ENCODE measurements around the gene JAK3. TPM values are rescaled to one million over a fixed set of nuclear protein-coding genes. Genes with fewer than 3 reads are reported as not detected.

JAK3 gene
- total and polyA plus RNA-seq, 4 experiments from 2014 or later = 74.6 to 135 (median 114) TPM

GRCh38 chr19:17775991-17776803 is 71.6 kb downstream of the JAK3 start:
- intact Hi-C loops (cut with micrococcal nuclease) = loop anchor here (1.0 to 2.0 kb wide), 2 partner anchors 72 to 79 kb away; no protein-coding TSS in a partner anchor
- H3K9me3 Mint-ChIP-seq = no peaks in the 10 kb centered on the region
- no peaks in the 10 kb centered on the region for H3K9me3 ChIP-seq (ENCODE audit: control insufficient read depth in 1 of 2, low read length in 2 of 2)
- no peaks in the 10 kb centered on the region for H3K27me3 ChIP-seq (ENCODE audit: insufficient read depth, low read length)
- no peak for DNase-seq
- no peak overlapping the region for H3K4me3 Mint-ChIP-seq
- no peaks in the 10 kb centered on the region for H3K27me3 Mint-ChIP-seq
- H3K27ac Mint-ChIP-seq = peak overlapping the region in 6 of 7 donors; percentile 15 to 74 (median 56)
- H3K36me3 Mint-ChIP-seq = peaks cover 28 to 49% of the 10 kb centered on the region in 2 donors
- H3K4me1 ChIP-seq (ENCODE audit: insufficient read depth, low read length) = no peaks in the 10 kb centered on the region
- peaks cover 29% of the 10 kb centered on the region for H3K36me3 ChIP-seq (ENCODE audit: insufficient read depth, low read length)
- no peak overlapping the region for H3K27ac ChIP-seq (ENCODE audit: low read depth, low read length)
- no peak overlapping the region for H3K4me3 ChIP-seq (ENCODE audit: low read length in 2 of 2)
- ChIA-PET POLR2A (ENCODE audit: partially characterized antibody) (interaction anchor here (1.0 kb wide), 1 partner anchor 70 kb away, joined by 3 read pairs; no protein-coding TSS in a partner anchor), CTCF (ENCODE audit: partially characterized antibody) (interaction anchor here (0.8 to 1.9 kb wide), 8 partner anchors 9 to 78 kb away, joined by 3 to 7 read pairs (median 4); no protein-coding TSS in a partner anchor)
- peaks cover 2 to 7% (median 5%) of the 10 kb centered on the region in 4 donors for H3K4me1 Mint-ChIP-seq

GRCh38 chr19:17775245-17775927 is 72.4 kb downstream of the JAK3 start:
- Histone ChIP-seq H3K27ac (ENCODE audit: low read depth, low read length) (no peak overlapping the region), H3K4me1 (ENCODE audit: insufficient read depth, low read length) (no peaks in the 10 kb centered on the region), H3K9me3 (ENCODE audit: control insufficient read depth in 1 of 2, low read length in 2 of 2) (no peaks in the 10 kb centered on the region), H3K4me3 (ENCODE audit: low read length in 2 of 2) (no peak overlapping the region), H3K27me3 (ENCODE audit: insufficient read depth, low read length) (no peaks in the 10 kb centered on the region), H3K36me3 (ENCODE audit: insufficient read depth, low read length) (peaks cover 33% of the 10 kb centered on the region)
- Mint-ChIP-seq H3K9me3 (no peaks in the 10 kb centered on the region), H3K27ac (peak overlapping the region in 6 of 7 donors; percentile 24 to 75 (median 38)), H3K4me3 (no peak overlapping the region), H3K4me1 (peaks cover 2 to 7% (median 5%) of the 10 kb centered on the region in 4 donors), H3K36me3 (peaks cover 28 to 53% of the 10 kb centered on the region in 2 donors), H3K27me3 (no peaks in the 10 kb centered on the region)
- POLR2A ChIA-PET (ENCODE audit: partially characterized antibody) = interaction anchor here (1.0 kb wide), 1 partner anchor 71 kb away, joined by 3 read pairs; no protein-coding TSS in a partner anchor
- CTCF ChIA-PET (ENCODE audit: partially characterized antibody) = interaction anchor here (0.7 to 2.6 kb wide), 15 partner anchors 10 to 159 kb away, joined by 3 to 17 read pairs (median 4); partner anchors contain the start of genes FCHO1, MAP1S and RPL18A
- DNase-seq = no peak
- intact Hi-C loops (cut with micrococcal nuclease) = loop anchor here (1.0 to 2.0 kb wide), 2 partner anchors 71 to 79 kb away; no protein-coding TSS in a partner anchor

Other genes starting within 250 kb of the JAK3 start
- gene UNC13A, start 159.6 kb downstream of the JAK3 start, total RNA-seq = under 1 TPM; 0.06 to 0.09 TPM
- not detected for gene UNC13A, start 159.6 kb downstream of the JAK3 start, polyA plus RNA-seq
- 10 to 100 TPM; 59.1 to 64.9 TPM for gene MAP1S, start 128.5 kb downstream of the JAK3 start, total RNA-seq
- gene MAP1S, start 128.5 kb downstream of the JAK3 start, polyA plus RNA-seq = 10 to 100 TPM in 1 of 2 donors, 1 to 10 TPM in 1; 8.2 to 48.9 TPM
- gene FCHO1, start 96.5 kb downstream of the JAK3 start, total RNA-seq = 100 to 1,000 TPM in 1 of 2 experiments, 10 to 100 TPM in 1; 99.4 to 113 TPM
- gene FCHO1, start 96.5 kb downstream of the JAK3 start, polyA plus RNA-seq = 10 to 100 TPM in 1 of 2 donors, 1 to 10 TPM in 1; 6.5 to 30.0 TPM
- not detected for gene B3GNT3, start 52.8 kb downstream of the JAK3 start, total RNA-seq
- under 1 TPM; 0.34 to 0.72 TPM for gene B3GNT3, start 52.8 kb downstream of the JAK3 start, polyA plus RNA-seq
- 1 to 10 TPM; 5.0 to 5.3 TPM for gene INSL3, start 26.5 kb downstream of the JAK3 start, total RNA-seq
- 1 to 10 TPM; 1.0 to 3.9 TPM for gene INSL3, start 26.5 kb downstream of the JAK3 start, polyA plus RNA-seq
- 1,000 to 10,000 TPM; 3,084 to 3,117 TPM for gene RPL18A, start 11.9 kb upstream of the JAK3 start, total RNA-seq
- gene RPL18A, start 11.9 kb upstream of the JAK3 start, polyA plus RNA-seq = 1,000 to 10,000 TPM; 3,184 to 4,119 TPM
- 1 to 10 TPM; 2.6 to 2.9 TPM for gene SLC5A5, start 24.0 kb upstream of the JAK3 start, total RNA-seq
- gene SLC5A5, start 24.0 kb upstream of the JAK3 start, polyA plus RNA-seq = 1 to 10 TPM in 1 of 2 donors, under 1 TPM in 1; 0.92 to 1.2 TPM
- 10 to 100 TPM; 30.0 to 34.2 TPM for gene CCDC124, start 85.0 kb upstream of the JAK3 start, total RNA-seq
- gene CCDC124, start 85.0 kb upstream of the JAK3 start, polyA plus RNA-seq = 10 to 100 TPM; 24.5 to 49.9 TPM
- not detected for gene KCNN1, start 119.1 kb upstream of the JAK3 start, total RNA-seq
- not detected for gene KCNN1, start 119.1 kb upstream of the JAK3 start, polyA plus RNA-seq
- gene ARRDC2, start 160.2 kb upstream of the JAK3 start, total RNA-seq = 100 to 1,000 TPM; 136 to 138 TPM
- 10 to 100 TPM; 39.8 to 47.9 TPM for gene ARRDC2, start 160.2 kb upstream of the JAK3 start, polyA plus RNA-seq
- gene IL12RB1, start 239.0 kb upstream of the JAK3 start, total RNA-seq = 10 to 100 TPM; 39.3 to 42.1 TPM
- 10 to 100 TPM; 35.0 to 55.1 TPM for gene IL12RB1, start 239.0 kb upstream of the JAK3 start, polyA plus RNA-seq
- 10 to 100 TPM; 51.6 to 53.9 TPM for gene MAST3, start 249.8 kb upstream of the JAK3 start, total RNA-seq
- 10 to 100 TPM in 1 of 2 donors, 1 to 10 TPM in 1; 4.3 to 16.7 TPM for gene MAST3, start 249.8 kb upstream of the JAK3 start, polyA plus RNA-seq

Measured in CD4-positive, alpha-beta memory T cell (primary cell).